AG04450 (cell line): ENCODE measurements around the gene NBEAL2. TPM values are rescaled to one million over a fixed set of nuclear protein-coding genes. Genes with fewer than 3 reads are reported as not detected.

Experiments used
- CTCF ChIA-PET: fragments of 300-600, 350-600 bp; formaldehyde crosslinking; extraction: SDS; loops from one replicate; lab custom pipeline; 2022; ENCODE audit warnings: antibody characterized with exemption, inconsistent platforms; lab: Charles Lee
- POLR2A ChIA-PET: fragments of 350-600 bp; formaldehyde crosslinking; extraction: SDS; loops from one replicate; lab custom pipeline; 2021; ENCODE audit warnings: antibody characterized with exemption, inconsistent platforms; lab: Yijun Ruan, JAX
- DNase-seq: peaks from one replicate; pipeline ENCODE4 v3.0.0-alpha.2; 2011; ENCODE audit warnings: low read depth, low spot score
- H3K27ac ChIP-seq: one replicate; pipeline ENCODE4 v1.5.1; 2012; ENCODE audit warnings: low read depth, low read length, control low read depth
- H3K27me3 ChIP-seq: one replicate; pipeline ENCODE4 v1.6.0; 2012; ENCODE audit warnings: low read length; ENCODE audit not compliant: control insufficient read depth, insufficient read depth
- H3K4me3 ChIP-seq: 2 replicates; pipeline ENCODE4 v1.5.1; 2011; ENCODE audit warnings: mild to moderate bottlenecking, low read depth, low read length, control low read depth
- H3K9me3 ChIP-seq: 2 replicates; pipeline ENCODE4 v1.5.1; 2012; ENCODE audit warnings: low read length; ENCODE audit not compliant: control insufficient read depth, insufficient read depth
- polyA plus RNA-seq: library from polyadenylated mRNA; depleted of rRNA; stranded (reverse); fragments of >200 nt; gene quantifications from 2 replicates; pipeline ENCODE4 v1.2.3, GENCODE V29; 2011
- TF ChIP-seq, protein P1 (sequence below): IDR thresholded peaks from 2 replicates; pipeline ENCODE4 v1.5.1; 2011; ENCODE audit warnings: low read depth, low read length, control low read depth, inconsistent platforms

NBEAL2 gene
- polyA plus RNA-seq, 1 experiment: 2.1 TPM

GRCh38 chr3:46957092-46957820 is 22.2 kb upstream of the NBEAL2 start:
- no peaks in the 10 kb centered on the region for H3K9me3 ChIP-seq
- no peak overlapping the region for H3K4me3 ChIP-seq
- TF ChIP-seq, protein P1, sequence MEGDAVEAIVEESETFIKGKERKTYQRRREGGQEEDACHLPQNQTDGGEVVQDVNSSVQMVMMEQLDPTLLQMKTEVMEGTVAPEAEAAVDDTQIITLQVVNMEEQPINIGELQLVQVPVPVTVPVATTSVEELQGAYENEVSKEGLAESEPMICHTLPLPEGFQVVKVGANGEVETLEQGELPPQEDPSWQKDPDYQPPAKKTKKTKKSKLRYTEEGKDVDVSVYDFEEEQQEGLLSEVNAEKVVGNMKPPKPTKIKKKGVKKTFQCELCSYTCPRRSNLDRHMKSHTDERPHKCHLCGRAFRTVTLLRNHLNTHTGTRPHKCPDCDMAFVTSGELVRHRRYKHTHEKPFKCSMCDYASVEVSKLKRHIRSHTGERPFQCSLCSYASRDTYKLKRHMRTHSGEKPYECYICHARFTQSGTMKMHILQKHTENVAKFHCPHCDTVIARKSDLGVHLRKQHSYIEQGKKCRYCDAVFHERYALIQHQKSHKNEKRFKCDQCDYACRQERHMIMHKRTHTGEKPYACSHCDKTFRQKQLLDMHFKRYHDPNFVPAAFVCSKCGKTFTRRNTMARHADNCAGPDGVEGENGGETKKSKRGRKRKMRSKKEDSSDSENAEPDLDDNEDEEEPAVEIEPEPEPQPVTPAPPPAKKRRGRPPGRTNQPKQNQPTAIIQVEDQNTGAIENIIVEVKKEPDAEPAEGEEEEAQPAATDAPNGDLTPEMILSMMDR: no peak
- DNase-seq: no peak
- CTCF ChIA-PET: interaction anchor here (1.2 to 2.4 kb wide), 4 partner anchors 14 to 34 kb away, joined by 3 to 14 read pairs (median 10); no protein-coding TSS in a partner anchor
- no peak overlapping the region for H3K27ac ChIP-seq
- POLR2A ChIA-PET: interaction anchor here (0.7 kb wide), 1 partner anchor 36 kb away, joined by 3 read pairs; no protein-coding TSS in a partner anchor
- no peaks in the 10 kb centered on the region for H3K27me3 ChIP-seq

GRCh38 chr3:46958467-46959160 is 20.9 kb upstream of the NBEAL2 start:
- TF ChIP-seq, protein P1: no peak
- H3K4me3 ChIP-seq: no peak overlapping the region
- H3K27me3 ChIP-seq: no peaks in the 10 kb centered on the region
- H3K9me3 ChIP-seq: no peaks in the 10 kb centered on the region; the same call in 1 of the 2 replicates
- ChIA-PET CTCF (interaction anchor here (2.4 kb wide), 1 partner anchor 23 kb away, joined by 13 read pairs; no protein-coding TSS in a partner anchor), POLR2A (no interaction called here)
- H3K27ac ChIP-seq: no peak overlapping the region
- DNase-seq: no peak

GRCh38 chr3:46959161-46959511 is 20.3 kb upstream of the NBEAL2 start:
- Histone ChIP-seq H3K27ac (no peak overlapping the region), H3K9me3 (no peaks in the 10 kb centered on the region; the same call in 1 of the 2 replicates), H3K4me3 (no peak overlapping the region), H3K27me3 (no peaks in the 10 kb centered on the region)
- TF ChIP-seq, protein P1: no peak
- CTCF ChIA-PET: interaction anchor here (2.4 kb wide), 1 partner anchor 23 kb away, joined by 13 read pairs; no protein-coding TSS in a partner anchor
- no peak for DNase-seq
- POLR2A ChIA-PET: no interaction called here

DNA sequence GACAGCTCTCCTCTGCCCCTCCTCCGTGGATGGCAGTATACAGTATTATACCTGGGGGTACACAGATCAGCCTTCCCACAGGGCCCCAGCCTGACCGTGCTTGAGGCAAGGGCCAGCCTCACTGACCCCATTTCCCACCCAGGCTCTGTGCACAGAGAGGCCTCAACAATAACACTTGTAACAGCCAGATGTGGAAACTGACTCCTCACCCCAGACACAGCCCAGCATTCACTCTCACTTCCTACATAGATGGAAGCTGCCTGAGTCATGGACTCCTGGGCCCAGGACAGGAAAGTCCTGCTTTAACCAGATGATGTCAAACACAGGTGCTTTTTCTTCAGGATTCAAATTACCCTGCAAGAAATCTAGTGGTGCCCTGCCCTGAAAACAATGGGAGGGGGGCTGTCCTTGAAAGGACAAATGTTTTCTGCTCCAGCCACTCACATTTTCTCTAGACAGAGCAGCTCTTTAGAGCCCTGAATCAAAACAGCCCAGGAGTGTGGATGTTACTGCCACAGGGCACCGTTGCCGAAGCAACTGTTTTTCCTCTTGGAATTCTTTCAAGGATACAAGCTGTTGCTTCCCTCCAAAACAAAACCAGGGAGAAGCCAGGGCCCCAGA is 19.3 kb upstream of the NBEAL2 start:
- Histone ChIP-seq H3K27me3 (no peaks in the 10 kb centered on the region), H3K4me3 (no peak overlapping the region), H3K9me3 (no peaks in the 10 kb centered on the region; the same call in 1 of the 2 replicates), H3K27ac (peak overlapping the region; percentile 59)
- CTCF ChIA-PET: interaction anchor here (0.6 kb wide), 1 partner anchor 310 kb away, joined by 4 read pairs; no protein-coding TSS in a partner anchor
- POLR2A ChIA-PET: interaction anchor here (0.7 kb wide), 1 partner anchor 13 kb away, joined by 3 read pairs; no protein-coding TSS in a partner anchor
- TF ChIP-seq, protein P1: no peak
- peak; percentile 21 for DNase-seq
